RKO (cell line): Measurements from ENCODE around the gene ZC3H6.
"Not testable (repeated sequence)": the region's sequence is repeated elsewhere in the genome, so short reads cannot be mapped to it uniquely, and the experiment has no call there.

Source experiments
- DNase-seq: peaks from one replicate; pipeline ENCODE4 v3.0.0-alpha.2; 2016; ENCODE audit warnings: low spot score

The ZC3H6 gene

DNA sequence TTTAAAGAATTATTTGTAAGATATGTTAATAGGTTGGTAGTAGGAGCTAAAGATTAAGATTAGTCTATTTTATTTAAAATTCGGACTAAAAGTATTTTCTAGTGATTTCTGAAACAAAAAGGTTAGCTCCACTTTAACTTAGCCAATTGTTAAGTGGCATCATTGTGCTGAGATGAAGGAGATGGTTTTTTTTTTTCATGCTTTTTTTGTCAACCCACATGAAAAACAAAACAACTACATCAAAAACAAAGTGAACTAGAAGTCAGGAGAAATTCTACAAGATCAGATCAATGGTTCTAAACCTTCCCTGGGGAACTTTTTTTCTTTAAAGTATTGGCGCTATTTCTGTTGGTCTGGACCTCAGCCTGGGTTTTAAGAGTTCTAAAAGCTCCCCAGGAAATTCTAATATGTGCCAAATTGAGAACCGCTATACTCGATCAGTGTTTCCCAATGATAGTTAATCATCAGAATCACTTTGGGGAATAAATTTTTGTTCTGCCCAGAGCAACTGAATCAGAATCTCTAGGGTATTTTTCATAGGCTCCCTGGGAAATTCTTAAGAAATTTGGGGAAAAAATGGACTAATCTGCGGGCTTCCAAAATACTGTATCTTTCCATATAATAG lies 2.3 kb downstream of the ZC3H6 start:
- no peak for DNase-seq

DNA sequence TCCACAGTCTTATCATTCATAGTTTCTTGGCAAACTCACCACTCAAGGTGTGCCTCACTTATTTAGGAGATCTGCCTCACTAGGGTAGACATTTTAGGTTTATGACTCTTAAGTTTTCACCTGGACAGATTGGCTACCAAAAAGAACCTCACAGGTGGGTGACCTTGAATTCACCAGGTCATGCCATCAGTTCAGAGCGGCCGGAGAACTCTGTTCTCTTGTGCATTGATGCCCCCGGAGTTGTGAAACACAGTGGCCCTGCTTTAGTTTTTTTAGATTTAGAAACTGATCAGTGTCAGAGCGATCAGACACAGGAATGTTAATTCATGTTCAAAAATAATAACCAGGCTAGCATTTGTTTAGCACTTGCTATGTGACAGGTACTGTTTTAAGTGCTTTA lies 6.7 kb downstream of the ZC3H6 start:
- not testable (repeated sequence) for DNase-seq

DNA sequence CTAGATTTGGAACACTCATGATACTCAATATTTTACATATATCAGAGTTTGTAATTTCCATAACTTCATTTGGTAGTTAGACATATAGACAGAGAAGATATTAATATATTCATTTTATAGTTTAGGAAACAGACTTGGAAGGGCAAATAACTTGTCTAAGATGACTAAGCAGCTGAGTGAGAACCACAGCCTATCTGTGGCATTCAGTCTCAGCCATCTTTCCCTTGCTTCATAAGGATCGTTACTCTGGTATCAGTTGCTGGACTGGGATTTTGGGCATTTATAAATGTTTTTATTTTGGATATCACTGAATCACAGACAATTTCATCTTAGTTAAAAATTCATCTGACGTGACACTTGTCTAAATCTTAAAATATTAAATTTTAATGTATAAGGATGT lies 8.1 kb downstream of the ZC3H6 start:
- DNase-seq: not testable (repeated sequence)

DNA sequence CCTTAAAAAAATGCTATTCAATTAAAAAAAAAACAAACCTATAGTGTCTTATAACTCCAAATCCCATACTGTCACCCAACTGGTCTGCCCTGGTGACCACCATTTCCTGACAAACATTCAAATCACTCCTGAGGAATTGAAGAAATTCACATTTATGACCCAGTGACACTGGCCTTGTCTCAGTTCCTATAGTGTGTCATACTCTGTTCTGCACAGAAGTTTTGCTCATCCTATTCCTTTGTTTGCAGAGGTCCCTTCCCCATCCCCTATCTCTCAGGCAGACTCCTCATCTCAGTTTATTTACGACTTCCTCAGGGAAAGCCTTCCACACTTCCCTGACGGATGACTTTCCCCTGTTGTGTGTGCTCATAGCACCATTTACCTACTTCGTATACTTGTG lies 14.7 kb downstream of the ZC3H6 start:
- DNase-seq: no peak

DNA sequence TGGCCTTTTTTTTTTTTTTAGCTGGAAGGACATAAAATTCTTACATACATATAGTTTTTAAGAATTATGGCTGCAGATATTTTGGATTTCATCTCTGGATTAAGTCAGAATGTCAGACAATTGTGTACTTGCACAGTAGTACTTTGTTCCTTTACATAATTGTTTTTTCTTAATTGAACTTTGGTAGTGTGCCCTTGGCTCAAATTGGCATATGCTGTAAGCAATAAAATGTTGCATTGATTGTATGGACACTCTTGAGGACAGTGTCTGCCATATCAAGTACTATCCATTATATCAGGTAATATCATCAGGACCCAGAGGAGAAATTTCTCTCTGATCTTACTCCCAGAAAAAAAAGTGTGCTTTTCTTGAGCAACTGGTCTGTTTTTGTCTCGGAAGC lies 15.3 kb downstream of the ZC3H6 start:
- no peak for DNase-seq

DNA sequence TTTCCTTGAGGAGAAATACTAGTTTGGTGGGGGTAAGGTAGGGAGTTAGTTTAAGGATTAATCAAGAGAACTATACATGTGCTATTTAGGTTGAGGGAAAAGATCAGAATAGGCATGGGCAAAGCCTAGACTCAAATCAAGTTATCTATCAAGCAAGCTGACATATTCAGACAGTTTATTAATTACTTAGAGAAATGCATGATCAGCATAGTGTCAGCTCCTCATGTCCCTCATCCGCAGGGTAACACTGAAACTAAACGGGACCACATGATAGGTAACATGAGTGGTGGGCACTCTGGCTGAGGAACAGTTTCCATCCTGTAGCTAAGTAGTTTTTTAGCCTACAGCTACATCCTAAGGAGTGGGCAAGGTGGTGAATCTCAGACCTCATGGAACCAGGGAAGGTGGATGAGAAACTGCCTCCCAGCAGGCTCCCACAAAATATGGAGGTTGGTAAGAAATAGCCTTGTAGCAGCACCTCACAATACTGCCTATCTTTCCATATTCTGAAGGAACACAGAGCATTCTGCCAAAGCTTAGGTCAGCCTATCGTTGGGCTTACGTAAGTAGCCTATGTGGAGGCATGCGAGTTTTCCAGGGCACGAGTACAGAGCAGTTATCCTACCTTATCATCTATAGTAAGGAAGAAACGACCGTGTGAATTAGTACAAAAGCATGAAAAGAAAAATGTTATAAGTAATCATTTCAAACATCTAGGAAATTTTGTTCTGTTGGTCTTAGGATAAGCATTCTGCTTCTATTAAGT lies 18.4 kb downstream of the ZC3H6 start:
- DNase-seq: no peak

DNA sequence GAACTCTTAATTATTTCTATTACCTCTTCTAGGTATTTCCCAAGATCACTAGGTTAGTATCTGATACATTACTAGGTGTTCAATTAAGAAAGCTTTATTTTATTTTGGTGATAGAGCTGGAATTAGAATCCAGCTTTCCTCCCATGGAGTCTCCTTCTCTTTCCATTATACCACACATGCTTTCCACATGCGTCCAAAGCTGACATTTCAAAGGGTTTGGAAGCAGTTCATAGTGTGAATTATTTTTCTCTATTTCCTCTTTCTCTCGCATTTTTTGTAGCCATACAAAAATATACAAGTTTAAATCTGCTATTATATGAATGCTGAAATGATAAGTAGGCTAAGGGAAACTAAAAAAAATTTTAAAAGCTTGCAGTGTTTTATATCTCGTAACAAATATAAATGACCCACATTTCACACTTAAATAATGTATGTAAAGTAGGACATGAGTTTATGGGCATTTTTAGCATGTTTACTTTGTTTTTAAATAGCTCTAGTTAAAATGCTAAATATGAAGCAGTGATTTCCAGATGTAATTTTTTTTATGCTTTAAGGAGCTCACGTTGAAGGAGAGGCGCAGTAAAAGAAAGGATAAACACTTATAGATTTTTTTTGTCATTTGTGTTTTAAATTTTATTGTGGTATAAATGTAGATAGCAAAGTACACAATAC lies 20.1 kb downstream of the ZC3H6 start:
- no peak for DNase-seq

DNA sequence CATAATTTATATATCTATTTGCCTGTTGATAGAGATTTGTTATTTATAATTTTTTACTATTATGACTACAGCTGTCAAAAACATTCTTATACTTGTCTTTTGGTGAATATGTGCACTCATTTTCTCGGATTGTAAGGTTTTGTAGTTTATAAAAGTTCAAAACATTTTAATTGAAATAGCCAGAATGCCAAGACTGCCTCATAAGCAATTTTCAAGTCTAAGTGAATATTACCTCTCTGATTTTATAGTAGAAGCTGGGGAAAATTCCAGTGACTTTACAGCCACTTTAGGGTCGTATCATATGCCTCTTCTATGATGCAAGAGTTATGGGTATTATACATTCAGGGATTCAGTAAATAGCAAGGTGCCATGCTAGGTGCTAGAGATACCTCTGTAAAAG lies 21.0 kb downstream of the ZC3H6 start:
- no peak for DNase-seq

DNA sequence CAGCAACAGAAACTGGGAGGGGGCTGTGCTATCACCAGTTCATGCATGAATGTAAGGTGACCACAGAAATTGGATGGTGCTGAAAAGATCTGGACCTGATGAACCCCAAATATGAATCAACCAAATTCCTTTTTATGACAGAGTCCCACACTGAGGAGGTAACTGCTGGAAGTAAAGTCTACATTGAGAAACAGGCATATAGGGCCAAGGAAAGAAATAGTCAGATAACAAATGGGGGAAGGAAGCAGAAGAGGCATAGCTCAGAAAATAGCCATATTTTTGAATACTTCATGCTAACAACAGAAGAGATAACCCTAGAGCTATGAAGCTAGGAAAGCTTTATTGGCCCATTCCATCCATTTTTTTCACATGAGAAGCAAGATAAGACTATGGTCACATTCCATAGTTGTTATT lies 25.8 kb downstream of the ZC3H6 start:
- DNase-seq: no peak

DNA sequence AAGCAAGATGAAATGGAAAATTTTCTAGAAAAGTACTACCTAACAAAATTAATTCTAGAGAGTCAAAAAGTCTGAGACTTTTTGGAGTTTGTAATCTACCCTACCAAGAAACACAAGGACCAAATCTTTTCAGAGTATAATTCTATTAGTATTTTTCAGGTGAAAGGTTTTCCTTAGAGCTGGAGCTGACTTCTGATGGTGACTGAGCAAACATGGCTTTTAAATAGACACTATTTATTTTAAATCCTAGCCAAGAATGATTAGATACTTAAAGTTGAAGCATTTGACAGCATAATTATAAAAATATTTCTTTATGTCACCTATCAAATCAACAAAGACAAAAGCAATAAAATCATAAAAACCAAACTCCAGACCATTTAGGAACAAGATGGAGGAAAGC lies 26.6 kb downstream of the ZC3H6 start:
- DNase-seq: no peak

DNA sequence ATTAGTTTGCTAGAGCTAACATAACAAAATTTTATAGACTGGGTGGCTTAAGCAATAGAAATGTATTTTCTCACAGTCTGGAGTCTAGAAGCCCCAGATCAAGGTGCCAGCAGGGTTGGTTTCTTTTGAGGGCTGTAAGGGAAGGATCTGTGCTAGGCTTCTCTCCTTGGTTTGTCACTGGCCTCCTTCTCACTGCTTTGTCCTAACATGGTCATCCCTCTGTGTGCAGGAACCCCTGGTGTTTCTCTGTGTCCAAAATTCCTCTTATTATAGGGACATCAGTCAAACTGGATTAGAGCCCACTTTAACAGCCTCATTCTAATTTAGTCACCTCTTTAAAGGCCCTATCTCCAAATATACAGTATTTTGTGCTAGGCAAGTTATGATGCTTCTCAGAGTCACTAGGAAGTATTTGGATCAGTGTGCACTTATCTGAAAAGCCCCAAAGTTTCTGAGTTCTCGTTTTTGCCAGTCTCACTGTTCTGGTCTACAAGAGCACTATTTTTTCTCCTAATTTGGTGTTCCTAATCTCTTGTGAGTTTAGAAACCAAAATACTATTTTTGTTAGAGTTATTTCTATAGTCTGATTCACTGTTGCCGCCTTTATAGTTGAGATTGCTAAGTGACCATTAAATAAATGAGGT lies 29.0 kb downstream of the ZC3H6 start:
- DNase-seq: no peak

DNA sequence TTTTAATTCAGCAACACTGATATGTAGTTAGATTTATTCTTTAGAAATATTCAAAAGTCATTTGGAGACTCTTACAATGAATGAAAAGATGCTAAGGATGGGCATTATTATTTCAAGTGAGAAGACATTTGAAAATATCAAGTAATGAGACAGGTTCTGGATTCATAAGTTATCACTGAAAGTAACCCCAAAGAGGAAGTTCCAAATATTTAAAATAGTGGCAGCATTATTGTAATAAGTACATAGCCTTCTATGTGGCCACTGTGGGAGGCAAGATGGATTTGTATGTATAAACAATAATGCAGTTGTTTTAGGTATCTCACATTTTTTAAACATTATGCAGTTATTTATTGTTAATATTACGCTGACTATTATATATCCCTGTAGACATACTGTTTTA lies 29.7 kb downstream of the ZC3H6 start:
- no peak for DNase-seq

DNA sequence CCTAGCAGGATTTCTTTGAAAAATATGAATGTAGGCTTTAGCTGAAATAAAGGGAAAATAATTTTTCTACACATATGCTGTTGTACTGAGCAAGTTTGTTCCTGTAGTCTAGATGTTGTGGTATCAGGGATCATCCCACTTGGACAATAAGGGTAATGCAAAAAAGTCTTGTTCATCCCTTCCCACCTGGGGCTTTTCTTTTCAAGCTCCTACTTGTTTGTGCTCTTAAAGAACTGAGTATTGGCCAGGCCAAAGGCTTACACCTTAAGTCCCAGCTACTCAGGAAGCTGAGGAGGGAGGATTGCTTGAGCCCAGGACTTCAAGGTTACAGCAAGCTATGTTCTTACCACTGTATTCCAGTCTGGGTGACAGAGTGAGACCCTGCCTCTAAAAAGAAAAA lies 35.5 kb downstream of the ZC3H6 start:
- no peak for DNase-seq

DNA sequence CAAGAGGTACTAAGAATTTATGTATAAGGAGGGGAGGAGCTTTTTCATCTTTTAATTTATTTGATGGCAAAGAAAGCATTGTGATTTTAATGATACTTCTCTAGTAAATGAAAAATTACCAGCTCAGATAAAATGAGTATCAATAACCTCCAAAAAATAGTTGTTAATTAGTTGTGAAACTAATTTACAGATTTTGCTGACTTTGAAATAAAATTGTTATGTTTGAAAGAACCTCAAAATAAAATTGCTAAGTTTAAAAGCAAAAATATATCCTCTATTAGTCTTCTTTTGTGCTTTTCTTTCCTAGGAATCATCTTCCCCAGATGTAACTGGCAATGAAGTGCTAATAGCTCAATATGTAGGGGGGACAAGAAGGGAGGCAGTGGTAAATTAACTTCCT lies 36.5 kb downstream of the ZC3H6 start:
- no peak for DNase-seq

DNA sequence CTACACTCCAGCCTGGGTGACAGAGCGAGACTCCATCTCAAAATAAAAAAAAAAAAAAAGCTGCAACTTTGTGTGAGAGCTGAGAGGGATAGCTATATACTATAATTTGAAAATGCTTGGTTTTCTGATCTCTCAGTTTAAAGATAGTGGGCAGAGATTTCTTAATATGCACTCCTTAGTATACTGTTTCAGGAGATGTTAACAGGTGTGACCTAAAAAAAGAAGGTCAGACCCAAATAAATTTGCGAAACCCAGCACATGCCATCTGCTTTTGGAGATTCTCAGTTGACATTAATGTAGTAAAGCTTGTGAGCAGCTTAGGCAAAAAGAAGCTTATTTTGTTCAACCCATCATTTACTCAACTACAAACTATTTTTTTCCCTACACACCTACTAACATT lies 37.4 kb downstream of the ZC3H6 start:
- DNase-seq: no peak

DNA sequence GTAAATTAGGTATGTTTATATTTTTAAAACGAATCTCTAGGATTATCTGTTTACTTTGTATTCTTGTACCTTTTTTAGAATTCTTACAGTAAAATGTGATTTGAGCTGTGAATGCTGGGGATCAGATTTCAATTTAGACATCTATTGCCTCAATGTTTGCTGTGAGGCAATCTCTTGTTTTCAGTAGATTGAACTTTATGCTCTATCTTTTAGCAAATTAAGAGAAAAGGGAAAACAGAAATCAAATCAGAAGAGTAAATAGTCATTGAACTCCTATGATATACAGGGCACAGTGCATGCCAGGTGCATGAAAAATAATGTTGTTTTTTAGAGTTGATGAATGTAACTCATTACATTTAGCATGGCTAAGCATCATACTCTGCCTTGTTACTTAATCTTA lies 39.5 kb downstream of the ZC3H6 start:
- no peak for DNase-seq

DNA sequence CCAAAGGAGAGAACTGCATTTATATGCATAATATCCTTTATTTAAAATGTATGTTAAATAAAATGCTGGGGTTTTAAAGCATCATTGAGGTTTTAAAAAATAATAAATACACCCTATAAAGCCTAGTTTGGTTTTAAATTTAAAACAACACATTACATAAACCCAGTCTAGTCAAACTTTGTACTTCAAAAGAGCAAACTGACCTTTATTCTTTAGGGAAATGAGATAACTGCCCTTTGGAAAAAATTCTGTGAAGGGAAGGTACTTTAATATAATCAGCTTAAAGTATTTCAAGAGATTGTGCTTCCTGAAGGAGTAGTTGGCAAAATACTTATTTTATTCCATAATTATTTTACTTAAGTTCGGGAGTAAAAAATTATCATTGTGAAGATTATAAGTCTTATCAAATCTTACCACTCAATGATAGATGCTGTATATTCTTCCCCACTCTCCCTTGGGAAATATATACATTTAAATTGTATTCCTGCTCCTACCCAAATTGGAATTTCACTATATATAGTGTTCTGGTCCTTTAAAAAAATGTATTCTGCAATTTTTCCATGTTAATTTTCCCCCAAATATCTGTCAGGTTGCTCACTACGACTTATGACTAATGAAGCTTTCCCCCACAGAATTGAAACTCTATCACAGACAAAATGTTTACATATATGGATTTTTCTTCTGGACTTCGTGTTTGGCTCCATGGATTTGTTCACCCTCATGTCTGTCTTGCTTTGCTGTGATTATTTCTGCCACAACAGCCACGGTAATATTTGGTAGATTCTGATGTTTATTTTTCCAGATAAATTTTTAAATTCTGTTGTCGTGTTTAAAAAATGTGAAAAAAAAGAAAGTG lies 42.1 kb downstream of the ZC3H6 start:
- no peak for DNase-seq

DNA sequence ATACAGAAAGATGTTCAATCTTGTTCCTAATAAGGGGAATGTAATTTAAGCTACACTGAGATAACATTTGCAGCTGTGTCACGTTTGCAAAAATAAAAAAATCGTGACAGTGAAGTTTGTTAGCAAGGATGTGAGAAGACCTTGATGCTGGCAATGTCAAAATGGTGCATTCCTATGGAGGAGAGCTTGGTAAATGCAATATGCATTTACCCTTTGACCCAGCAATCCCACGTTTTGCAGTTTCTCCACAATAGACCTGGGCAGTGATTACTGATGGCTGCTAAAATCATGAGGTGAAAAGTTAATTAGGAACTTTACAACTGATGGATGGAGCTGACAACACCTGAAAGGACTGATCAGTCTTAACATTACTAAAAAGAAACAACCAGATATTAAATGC lies 43.1 kb downstream of the ZC3H6 start:
- DNase-seq: no peak

DNA sequence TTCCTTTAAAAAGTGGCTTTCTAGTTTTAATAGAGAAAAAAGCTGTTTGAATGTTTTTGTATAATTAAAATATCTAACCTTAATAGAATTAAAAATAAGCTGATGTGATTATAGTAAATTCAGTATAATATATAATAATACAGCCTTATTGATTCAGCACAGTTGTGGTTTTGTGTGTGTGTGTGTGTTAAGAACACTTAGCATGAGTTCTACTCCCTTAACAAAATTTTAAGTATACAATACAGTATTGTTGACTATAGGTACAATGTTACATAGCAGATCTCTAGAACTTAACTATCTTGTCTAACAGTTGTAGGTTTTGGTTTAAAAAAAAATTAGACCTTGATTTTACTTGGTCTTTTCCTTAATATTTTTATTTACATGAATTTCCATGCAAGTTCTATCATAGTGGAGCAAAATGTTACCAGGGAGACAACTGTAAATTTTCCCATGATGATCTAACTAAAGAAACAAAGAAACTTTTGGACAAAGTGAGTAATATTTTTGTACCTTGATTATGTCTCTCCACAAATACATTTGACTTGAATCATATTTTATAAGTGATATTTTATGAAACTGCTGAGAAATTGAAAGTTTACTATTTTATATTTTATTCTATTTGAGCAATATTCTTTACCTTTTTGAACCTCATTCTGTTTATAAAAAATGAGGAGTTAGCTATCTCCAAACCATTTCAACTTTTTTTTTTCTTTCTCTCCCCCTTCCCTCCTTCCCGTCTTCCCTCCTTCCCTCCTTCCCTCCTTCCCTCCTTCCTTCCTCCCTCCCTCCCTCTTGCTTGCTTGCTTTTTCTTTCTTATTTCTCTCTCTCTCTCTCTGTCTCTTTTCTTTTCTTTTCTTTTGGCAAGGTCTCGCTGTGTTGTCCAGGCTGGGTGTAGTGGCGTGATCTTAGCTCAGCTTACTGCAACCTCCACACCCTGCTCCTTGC lies 46.3 kb downstream of the ZC3H6 start:
- DNase-seq: no peak

DNA sequence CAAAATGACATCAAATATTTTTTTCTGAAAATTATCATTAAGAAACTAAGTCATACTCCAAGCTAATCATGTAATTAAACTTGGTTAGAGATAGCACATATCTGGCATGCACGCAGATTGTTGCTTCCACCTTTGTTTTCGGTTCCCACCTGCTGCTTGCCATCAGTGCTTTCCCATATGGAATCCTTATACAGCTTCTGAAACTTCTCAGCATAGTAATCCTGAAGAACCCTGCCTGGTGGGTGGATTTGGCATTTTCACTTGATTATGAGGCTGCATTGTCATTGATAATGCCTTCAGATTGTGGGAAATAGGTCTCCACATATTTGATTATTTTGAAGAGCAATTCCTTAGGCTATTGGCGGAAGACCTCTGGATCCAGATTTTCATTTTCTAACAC lies 47.5 kb downstream of the ZC3H6 start:
- no peak for DNase-seq
